Mesenteric fat pad (tissue), 1 donor: ENCODE data around the gene MMUT. TPM values are rescaled to one million over a fixed set of nuclear protein-coding genes. Genes with fewer than 3 reads are reported as not detected.
"Not testable (repeated sequence)": the region's sequence is repeated elsewhere in the genome, so short reads cannot be mapped to it uniquely, and the experiment has no call there.

Experiments
- DNase-seq: peaks from one replicate; pipeline ENCODE4 v3.0.0-alpha.2; 2020; ENCODE audit warnings: low spot score
- long read RNA-seq: library from polyadenylated mRNA; unstranded; transcript quantifications from one replicate; pipeline ENCODE4 v2.0.0, GENCODE V29; 2020
- total RNA-seq: library from RNA; stranded (reverse); fragmentation: NEBNext Ultra II Directional; extraction: Animal tissue kit (Norgen Biotek cat#: 25700); gene quantifications from one replicate; pipeline ENCODE4 v1.2.1, GENCODE V29; 2021
- donor health status: DM: yes; HTN: yes; CAD: no.

Gene MMUT
- total RNA-seq = 18.9 TPM
- long read RNA-seq, transcript MUT-201 (13 exons, 3,749 nt) = major isoform, 39 of 63 reads
- long read RNA-seq, partial matches to known transcripts = 8 of 63 reads
- long read RNA-seq, other reads (novel, unspliced or antisense) = 16 of 63 reads

GRCh38 chr6:49462927-49463611 lies at the start of gene MMUT, which contains the start of gene CENPQ:
MMUT (minus strand) TSS chr6:49463253; CDS start chr6:49459466, 3,787 bp downstream.
CENPQ (plus strand) TSS chr6:49463370; CDS start chr6:49470177, 6,807 bp downstream.
- peak; percentile 97 for DNase-seq

DNA sequence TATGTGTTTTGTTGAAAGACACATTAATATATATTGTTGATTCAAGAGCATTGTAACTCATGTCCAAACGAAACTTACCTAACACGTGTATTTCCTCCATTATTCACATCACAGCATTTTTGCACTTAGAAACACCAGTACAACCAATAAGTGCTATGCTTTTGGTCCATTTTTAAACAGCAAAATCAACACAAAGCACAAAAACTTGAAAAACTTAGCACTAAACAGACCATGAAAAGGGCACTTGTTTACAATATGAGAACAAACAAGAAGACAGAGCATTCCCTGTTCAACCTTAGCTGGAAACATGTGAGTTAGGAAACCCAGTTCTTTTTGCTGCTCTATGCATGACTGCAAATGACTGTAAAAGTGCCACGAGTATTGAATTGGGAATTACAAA lies 46.3 kb upstream of the MMUT start:
- DNase-seq = no peak

DNA sequence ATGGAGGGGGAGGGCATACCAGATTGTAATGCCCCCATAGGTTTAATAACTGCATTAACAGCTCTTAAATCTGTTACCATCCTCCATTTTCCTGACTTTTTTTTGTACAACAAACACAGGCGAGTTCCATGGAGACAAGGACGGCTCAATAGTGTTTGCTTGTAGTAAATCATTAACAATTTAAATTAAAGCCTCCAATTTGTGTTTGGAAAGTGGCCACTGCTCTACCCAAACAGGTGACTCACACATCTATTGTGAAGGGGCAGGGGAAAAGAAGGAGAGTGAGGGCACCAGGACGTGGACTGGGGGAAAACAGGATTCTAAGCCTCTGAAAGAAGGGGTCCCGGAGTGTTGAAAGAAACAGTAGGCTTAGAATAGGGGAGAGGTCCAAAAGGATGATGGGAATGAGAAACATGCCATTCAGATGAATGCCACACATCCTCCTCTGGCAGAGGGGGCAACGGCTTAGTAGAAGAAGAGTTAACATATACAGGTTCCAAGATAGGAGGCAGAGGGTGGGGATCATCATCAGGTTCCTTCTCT lies 43.6 kb upstream of the MMUT start:
- no peak for DNase-seq

DNA sequence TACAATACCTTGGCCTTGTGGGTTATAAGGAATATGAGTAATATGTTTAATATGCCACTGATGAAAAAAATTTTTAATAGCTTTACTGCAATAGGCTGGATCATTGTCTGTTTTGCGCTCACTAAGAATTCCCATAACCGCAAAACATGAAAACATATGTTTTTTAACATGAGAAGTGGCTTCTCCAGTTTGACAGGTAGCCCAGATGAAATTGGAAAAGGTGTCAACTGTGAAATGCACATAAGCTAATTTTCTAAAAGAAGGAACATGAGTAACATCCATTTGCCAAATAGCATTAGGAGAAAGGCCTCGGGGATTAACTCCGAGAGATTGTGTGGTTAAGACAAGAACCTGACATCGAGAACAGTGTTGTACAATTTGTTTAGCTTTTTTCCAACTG lies 41.6 kb upstream of the MMUT start:
- no peak for DNase-seq

- DNase-seq = no peak
Measured at GRCh38 chr6:49499623-49500022, 36.6 kb upstream of the MMUT start, which contains the start of gene GLYATL3. GLYATL3 (plus strand) TSS chr6:49499923; CDS start chr6:49511991, 12,068 bp downstream.

DNA sequence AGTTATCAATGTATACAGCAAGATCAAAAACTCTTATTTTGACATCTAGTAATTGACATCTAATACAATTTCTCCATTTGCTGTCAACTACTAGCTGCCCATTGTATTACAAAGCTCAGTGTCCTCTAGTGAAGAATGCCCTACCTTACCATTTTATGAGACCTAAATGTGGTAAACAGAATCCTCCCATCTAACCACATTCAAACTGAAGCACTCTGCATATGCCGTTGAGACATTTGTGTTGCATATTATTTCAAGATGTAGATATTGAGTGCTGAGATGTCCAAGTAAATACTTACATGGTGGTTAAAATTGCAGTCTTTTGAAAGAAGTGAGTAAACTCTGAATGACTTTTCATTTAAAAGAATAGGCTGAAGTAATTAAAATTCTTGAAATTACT lies 36.1 kb upstream of the MMUT start:
- no peak for DNase-seq

DNA sequence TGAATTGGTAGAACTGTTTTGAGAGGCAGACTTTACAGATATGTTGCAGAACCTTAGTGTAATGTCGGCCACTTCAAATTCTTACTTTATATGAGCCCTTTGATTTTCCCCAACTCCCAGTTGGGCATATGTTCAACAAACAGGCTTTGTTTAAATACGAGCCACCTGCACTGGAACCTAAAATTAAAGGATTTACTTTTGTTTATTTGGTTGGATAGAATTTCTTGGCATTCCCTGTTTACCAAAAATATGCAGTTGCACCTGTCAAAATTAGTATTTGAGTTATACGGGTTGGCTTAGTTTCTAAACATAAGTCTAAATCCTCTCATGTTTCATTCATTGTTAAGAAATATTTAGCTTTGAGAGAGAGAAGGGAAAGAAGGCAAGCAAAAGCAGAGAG lies 34.3 kb upstream of the MMUT start:
- no peak for DNase-seq

GRCh38 chr6:49490633-49491032 lies 27.6 kb upstream of the MMUT start:
- DNase-seq = no peak

DNA sequence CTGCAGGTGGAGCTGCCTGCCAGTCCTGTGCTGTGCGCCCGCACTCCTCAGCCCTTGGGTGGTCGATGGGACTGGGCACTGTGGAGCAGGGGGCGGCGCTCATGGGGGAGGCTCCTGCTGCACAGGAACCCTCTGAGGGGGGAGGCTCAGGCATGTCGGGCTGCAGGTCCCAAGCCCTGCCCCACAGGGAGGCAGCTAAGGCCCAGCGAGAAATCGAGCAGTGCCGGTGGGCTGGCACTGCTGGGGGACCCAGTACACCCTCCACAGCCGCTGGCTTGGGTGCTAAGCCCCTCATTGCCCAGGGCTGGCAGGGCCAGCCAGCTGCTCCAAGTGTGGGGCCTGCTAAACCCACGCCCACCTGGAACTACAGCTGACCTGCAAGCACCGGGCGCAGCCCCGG lies 20.3 kb upstream of the MMUT start:
- DNase-seq = peak; percentile 73

GRCh38 chr6:49481846-49482245 lies 18.8 kb upstream of the MMUT start:
- DNase-seq = not testable (repeated sequence)

- DNase-seq = no peak
Measured at GRCh38 chr6:49479308-49479970, 16.4 kb upstream of the MMUT start.

DNA sequence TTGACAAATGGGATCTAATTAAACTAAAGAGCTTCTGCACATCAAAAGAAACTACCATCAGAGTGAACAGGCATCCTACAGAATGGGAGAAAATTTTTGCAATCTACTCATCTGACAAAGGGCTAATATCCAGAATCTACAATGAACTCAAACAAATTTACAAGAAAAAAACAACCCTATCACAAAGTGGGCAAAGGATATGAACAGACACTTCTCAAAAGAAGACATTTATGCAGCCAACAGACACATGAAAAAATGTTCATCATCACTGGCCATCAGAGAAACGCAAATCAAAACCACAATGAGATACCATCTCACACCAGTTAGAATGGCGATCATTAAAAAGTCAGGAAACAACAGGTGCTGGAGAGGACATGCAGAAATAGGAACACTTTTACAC lies 13.5 kb upstream of the MMUT start:
- DNase-seq = not testable (repeated sequence)

DNA sequence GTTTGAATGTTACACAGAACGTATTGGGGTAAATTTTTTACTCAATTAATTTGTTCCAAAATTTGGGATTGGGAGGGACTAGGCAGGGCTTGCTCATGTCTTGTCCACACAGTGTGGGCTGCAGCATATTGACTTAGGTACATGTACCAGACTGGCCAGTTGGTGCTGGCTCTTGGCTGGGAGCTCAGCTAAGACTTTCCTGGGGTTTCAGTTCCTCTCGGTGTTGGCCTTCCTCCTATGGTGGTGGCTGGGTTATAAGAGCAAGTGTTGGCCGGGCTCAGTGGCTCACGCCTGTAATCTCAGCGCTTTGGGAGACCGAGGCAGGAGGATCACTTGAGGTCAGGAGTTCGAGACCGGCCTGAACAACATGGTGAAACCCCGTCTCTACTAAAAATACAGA lies 5.0 kb upstream of the MMUT start:
- DNase-seq = no peak

DNA sequence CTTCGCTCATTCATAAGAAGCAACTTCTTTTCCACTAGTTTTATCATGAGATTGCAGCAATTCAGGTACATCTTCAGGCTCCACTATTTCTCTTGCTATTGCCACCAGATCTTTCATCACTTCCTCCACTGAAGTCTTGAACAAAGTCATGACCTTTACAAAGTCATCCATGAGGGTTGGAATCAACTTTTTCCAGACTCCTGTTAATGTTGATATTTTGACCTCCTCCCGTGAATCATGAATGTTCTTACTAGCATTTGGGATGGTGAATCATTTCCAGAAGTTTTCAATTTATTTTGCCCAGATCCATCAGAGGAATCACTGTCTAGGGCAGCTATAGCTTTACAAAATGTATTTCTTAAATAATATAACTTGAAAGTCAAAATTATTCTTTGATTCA lies 1.6 kb upstream of the MMUT start:
- no peak for DNase-seq

DNA sequence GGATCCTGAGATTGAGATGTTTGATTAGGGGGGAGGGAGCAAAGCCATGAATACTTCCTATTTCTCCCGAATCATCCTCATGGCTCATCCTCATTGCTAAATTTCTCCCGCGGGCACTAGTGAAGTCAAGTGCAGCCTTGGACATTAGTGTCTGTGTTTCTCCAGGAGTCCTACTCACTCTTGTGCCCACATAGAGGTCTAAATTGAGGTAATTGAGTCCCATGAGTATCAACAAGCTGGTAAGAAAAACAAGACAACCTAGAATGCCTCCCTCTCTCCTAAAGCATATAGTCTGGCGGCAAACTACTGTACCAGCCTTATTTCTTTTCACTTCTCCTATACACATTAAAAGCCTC lies 537 bp upstream of the MMUT start:
- no peak for DNase-seq

DNA sequence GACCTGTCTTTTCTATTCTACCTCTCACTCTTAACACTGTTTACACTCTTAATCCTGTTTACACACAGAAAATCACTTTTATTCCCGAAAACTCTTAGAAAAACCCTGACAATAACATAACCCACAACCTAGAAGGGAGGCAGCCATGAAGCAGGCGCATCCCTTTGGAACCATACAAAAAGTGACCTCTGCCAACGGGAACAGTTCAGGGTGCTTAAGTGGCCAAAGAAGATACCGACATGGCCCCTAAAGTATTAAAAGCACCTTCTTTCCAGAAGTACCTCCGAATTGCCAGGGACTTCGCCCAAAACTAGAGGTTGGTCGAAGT lies 490 bp downstream of the MMUT start:
- no peak for DNase-seq

GRCh38 chr6:49462071-49462470 lies 982 bp downstream of the MMUT start:
- no peak for DNase-seq

DNA sequence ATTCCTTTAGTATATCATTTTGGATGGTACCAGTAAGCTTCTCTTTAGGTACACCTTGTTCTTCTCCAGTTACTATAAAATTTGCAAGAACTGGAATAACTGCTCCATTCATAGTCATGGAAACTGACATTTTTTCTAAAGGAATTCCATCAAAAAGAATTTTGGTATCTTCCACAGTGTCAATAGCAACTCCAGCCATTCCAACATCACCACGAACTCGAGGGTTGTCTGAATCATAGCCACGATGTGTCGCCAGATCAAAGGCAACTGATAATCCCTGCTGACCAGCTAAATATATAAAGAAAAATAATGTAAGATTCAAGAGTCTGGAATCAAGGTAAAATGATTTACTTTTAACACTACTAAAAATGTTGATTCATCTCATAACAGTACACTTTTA lies 5.3 kb downstream of the MMUT start:
- no peak for DNase-seq

- no peak for DNase-seq
Measured at GRCh38 chr6:49454787-49455709, 8.0 kb downstream of the MMUT start.

DNA sequence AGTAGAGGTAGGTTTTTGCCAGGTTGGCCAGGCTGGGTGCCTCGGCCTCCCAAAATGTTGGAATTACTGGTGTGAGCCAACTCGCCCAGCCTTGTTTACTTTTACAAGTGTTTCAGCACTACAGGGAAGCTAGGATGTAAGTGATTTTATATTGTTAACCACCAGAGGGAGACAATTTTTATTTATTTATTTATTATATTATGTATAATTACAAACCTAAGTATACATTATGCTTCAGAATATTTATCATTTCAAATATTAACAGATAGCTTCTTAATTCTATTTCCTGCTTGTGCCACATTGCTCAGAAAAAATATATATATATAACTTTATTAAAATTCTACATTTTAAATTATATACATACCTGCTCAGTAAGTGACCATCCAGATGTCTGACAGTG lies 9.8 kb downstream of the MMUT start:
- DNase-seq = no peak

DNA sequence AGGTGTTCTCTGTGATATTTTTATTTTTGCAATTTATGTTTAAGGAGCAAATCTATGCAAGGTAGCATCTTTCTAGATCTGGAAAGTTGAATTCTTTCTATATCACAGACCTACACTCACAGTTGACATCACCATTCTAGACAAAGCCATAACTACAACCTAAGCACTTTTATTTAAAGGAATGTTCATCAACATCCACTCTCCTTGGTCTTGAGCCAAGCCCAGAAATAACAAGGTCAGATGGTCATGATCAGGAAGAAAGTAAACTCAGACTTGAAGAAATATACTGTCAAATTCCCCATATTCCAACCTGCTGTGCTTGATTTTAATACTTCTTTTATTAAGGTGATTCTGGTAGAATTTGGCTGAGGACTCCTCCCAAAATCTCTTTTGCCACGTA lies 32.2 kb downstream of the MMUT start:
- no peak for DNase-seq

GRCh38 chr6:49430187-49430586 lies 32.9 kb downstream of the MMUT start:
- DNase-seq = no peak
